Tibial artery (tissue), 4 donors: ENCODE results near the gene IPCEF1.

ENCODE experiments used
- DNase-seq, 2 donors: peaks; one replicate each; pipeline ENCODE4 v3.0.0-alpha.2; 2019
- H3K27ac ChIP-seq, 2 donors: fragments of 200-600 bp; sonication (generic) in 1 of 2; 1 replicate in 1 of 2; 2 replicates in 1 of 2; pipeline ENCODE4 v1.5.1; 2018 to 2019; ENCODE audit warnings: mild to moderate bottlenecking in 1 of 2
- H3K27me3 ChIP-seq, 2 donors: fragments of 200-600 bp; sonication (generic) in 1 of 2; one replicate each; pipeline versions ENCODE4 v1.5.1 to v1.6.0; 2016 to 2019
- H3K36me3 ChIP-seq, 3 donors: fragments of 200-600 bp; sonication (generic) in 2 of 3; one replicate each; pipeline ENCODE4 v1.5.1; 2016 to 2019; ENCODE audit warnings: mild to moderate bottlenecking in 2 of 3
- H3K4me1 ChIP-seq, 4 donors: fragments of 200-600 bp; sonication (generic) in 2 of 4; 1 replicate in 3 of 4; 2 replicates in 1 of 4; pipeline ENCODE4 v1.5.1; 2016 to 2019
- H3K4me3 ChIP-seq, 2 donors: fragments of 200-600 bp; sonication (generic) in 1 of 2; 1 replicate in 1 of 2; 2 replicates in 1 of 2; pipeline ENCODE4 v1.5.1; 2018 to 2019; ENCODE audit warnings: mild to moderate bottlenecking in 2 of 2
- H3K9me3 ChIP-seq, 3 donors: fragments of 200-600 bp; sonication (generic) in 1 of 3; one replicate each; pipeline ENCODE4 v1.5.1; 2016 to 2019
- intact Hi-C: fragments of 100-400 bp; cut with DNase I; formaldehyde crosslinking; loops from one replicate; pipeline ENCODE4 v1.15.0; 2023; ENCODE audit warnings: low total_unique reads
- TF ChIP-seq, protein P1 (sequence below), 2 experiments: fragments of 200-600 bp in 1 of 2; fragments of 450-650 bp in 1 of 2; IDR thresholded peaks; one replicate each; pipeline ENCODE4 v1.5.1; 2017 to 2019; ENCODE audit warnings: antibody characterized with exemption in 2 of 2, mild to moderate bottlenecking in 1 of 2, moderate library complexity in 1 of 2

Gene IPCEF1

DNA sequence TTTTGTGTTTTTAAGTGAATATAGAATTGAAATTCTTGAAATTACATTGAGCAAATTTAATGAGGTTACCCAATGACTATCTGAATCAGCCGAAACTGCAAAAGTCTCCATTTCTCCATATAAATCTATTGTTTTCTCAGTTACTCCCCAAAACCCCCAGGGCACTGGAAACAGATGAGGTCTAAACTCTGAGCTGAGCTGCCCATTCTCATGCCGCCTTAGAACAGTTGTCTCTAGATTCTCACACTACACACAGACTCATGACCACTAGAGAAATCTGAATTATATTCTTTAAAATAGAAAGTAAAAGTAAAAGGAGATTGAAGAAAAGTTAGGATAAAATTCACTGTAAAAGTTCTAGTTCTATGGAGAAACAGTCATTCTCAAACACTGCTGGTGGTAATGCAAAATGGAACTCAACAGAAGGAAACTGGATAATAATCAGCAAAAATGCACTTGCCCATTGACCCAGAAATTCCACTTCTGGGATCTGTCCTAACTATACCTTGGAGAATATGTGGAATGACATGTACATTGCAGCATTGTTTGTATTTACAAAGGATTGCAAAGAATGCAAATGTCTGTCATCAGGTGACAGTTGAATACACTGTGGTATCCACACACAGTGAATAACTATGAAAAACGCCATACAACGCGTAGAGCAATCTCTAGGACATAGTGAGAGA is 125.5 kb downstream of the IPCEF1 start:
- intact Hi-C loops: no loop called here
- H3K9me3 ChIP-seq: no peaks in the 10 kb centered on the region
- no peaks in the 10 kb centered on the region for H3K27me3 ChIP-seq
- H3K27ac ChIP-seq: no peak overlapping the region
- no peak for DNase-seq
- no peaks in the 10 kb centered on the region for H3K36me3 ChIP-seq
- H3K4me1 ChIP-seq: no peaks in the 10 kb centered on the region
- TF ChIP-seq, protein P1, sequence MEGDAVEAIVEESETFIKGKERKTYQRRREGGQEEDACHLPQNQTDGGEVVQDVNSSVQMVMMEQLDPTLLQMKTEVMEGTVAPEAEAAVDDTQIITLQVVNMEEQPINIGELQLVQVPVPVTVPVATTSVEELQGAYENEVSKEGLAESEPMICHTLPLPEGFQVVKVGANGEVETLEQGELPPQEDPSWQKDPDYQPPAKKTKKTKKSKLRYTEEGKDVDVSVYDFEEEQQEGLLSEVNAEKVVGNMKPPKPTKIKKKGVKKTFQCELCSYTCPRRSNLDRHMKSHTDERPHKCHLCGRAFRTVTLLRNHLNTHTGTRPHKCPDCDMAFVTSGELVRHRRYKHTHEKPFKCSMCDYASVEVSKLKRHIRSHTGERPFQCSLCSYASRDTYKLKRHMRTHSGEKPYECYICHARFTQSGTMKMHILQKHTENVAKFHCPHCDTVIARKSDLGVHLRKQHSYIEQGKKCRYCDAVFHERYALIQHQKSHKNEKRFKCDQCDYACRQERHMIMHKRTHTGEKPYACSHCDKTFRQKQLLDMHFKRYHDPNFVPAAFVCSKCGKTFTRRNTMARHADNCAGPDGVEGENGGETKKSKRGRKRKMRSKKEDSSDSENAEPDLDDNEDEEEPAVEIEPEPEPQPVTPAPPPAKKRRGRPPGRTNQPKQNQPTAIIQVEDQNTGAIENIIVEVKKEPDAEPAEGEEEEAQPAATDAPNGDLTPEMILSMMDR (IDR thresholded peaks at IDR 0.05): no peak
- H3K4me3 ChIP-seq: no peak overlapping the region

DNA sequence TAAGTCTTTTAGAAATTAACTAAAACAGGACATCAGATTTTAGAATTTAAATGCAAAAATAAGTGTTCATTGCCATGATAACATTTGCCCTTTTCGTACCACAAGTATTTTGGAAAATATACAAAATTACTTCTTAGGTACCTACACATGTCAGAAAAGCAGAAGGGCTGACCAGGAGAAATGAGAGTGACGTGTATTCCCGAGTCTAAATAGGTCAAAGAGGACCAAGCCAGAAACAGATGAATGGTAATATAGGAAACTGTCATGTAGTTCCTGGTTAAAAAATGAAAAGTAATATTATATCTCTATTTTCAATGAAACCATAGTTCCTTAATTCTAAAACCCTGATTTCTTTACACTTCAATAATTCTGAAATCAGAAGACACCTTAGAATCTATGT is 126.2 kb downstream of the IPCEF1 start:
- no peaks in the 10 kb centered on the region for H3K9me3 ChIP-seq
- intact Hi-C loops: no loop called here
- no peaks in the 10 kb centered on the region for H3K36me3 ChIP-seq
- no peaks in the 10 kb centered on the region for H3K4me1 ChIP-seq
- no peaks in the 10 kb centered on the region for H3K27me3 ChIP-seq
- no peak overlapping the region for H3K27ac ChIP-seq
- DNase-seq: no peak
- H3K4me3 ChIP-seq: no peak overlapping the region
- TF ChIP-seq, protein P1 (IDR thresholded peaks at IDR 0.05): no peak

DNA sequence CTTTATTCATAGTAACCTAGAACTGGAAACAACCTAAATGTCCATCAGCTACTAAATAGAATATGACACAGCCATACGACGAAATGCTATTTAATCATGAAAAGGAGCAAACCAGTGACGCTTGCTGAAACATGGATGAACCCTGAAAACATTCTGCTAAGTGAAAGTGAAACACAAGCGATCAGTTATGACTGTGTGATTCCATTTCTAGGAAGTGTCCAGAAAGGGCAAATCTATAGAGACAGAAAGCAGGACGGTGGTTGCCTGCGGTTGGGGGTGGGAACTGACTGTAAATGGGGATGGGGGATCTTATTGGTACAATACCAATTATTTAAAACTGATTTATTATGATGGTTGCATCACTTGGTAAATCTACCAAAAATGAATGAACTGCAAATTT is 126.8 kb downstream of the IPCEF1 start:
- no peaks in the 10 kb centered on the region for H3K36me3 ChIP-seq
- H3K27me3 ChIP-seq: no peaks in the 10 kb centered on the region
- TF ChIP-seq, protein P1 (IDR thresholded peaks at IDR 0.05): no peak
- H3K4me1 ChIP-seq: no peaks in the 10 kb centered on the region
- no peak overlapping the region for H3K4me3 ChIP-seq
- no peaks in the 10 kb centered on the region for H3K9me3 ChIP-seq
- intact Hi-C loops: no loop called here
- no peak for DNase-seq
- H3K27ac ChIP-seq: no peak overlapping the region

DNA sequence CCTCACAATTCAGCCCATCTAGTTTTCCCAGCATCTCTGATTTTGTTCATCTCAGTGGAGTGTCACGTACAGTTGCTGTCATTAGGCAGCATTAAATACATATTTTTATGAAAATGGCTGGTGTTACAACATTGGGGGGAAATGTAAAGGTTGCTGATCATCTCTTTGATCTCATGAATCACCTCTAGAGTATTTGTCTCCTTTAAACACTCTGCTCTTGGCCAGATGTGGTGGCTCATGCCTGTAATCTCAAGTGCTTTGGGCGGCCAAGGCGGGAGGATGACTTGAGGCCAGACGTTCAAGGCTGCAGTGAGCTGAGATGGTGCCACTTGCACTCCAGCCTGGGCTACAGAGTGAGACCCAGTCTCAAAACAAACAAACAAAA is 128.1 kb downstream of the IPCEF1 start:
- TF ChIP-seq, protein P1 (IDR thresholded peaks at IDR 0.05): no peak
- intact Hi-C loops: no loop called here
- H3K27me3 ChIP-seq: no peaks in the 10 kb centered on the region

DNA sequence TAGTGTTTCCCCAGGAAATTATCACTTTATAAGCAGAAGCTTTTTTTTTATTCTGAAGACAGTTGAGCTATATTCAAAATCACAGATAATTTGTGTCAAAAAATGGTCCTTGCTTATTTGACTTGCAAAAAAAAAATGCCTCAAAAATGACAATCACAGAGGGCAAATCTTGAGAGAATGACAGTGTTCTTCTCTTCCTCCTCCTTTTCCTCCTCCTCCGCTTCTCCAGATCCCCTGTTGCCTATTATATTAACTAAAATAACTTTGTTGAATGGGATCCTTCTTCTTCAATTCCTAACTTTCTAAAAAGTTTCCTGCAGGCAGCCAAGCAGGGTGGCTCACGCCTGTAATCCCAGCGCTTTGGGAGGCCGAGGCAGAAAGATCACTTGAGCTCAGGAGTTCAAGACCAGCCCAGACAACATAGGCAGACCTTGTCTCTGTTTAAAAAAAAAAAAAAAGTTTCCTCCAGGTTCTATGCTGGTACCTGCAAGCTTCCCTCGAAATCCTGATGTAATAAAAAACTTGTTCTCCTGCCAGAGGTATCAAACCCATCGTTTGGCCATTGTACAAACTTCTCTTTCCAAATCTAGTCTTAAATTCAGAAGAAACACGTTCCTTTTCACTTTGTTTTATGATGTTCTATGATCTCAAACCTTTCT is 128.6 kb downstream of the IPCEF1 start:
- no peaks in the 10 kb centered on the region for H3K36me3 ChIP-seq
- no peaks in the 10 kb centered on the region for H3K9me3 ChIP-seq
- H3K4me3 ChIP-seq: no peak overlapping the region
- intact Hi-C loops: no loop called here
- no peaks in the 10 kb centered on the region for H3K4me1 ChIP-seq
- H3K27me3 ChIP-seq: no peaks in the 10 kb centered on the region
- TF ChIP-seq, protein P1 (IDR thresholded peaks at IDR 0.05): no peak
- DNase-seq: no peak
- H3K27ac ChIP-seq: no peak overlapping the region

More for the DNA sequence above, 128.1 kb downstream of the IPCEF1 start:
- no peak for DNase-seq
- Histone ChIP-seq H3K9me3 (no peaks in the 10 kb centered on the region), H3K4me3 (no peak overlapping the region), H3K36me3 (no peaks in the 10 kb centered on the region), H3K4me1 (no peaks in the 10 kb centered on the region), H3K27ac (no peak overlapping the region)
